ENCODE measurements around the gene BLM.

DNA sequence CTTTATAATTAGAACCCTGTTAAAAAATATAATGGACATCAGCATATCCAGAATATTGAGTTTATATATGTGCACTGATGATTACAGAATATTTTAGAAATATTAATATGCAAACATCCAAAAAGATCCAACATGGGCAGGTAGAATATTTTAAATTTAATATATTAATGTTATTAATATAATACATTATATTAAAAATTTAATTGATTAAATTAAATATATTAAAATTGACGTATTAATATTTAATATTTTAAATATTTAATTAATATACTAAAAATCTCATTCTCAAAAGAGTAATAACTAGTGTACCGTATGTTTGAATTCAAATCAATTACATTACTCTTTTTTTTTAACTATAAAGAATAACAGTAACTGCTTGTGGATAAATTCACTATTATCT is 77.4 kb downstream of the BLM start:
- TF ChIP-seq TAF1 (IDR thresholded peaks at IDR 0.05; ENCODE audit: borderline replicate concordance, low read depth, low read length) = no peak
- TF ChIP-seq POLR2A (IDR thresholded peaks at IDR 0.05; ENCODE audit: low read depth, low read length) = no peak

Data from GM12892 (cell line).